Smooth muscle cell of the brain vasculature (primary cell): ENCODE results near the gene ARFGEF2.
"Not testable (repeated sequence)": the region's sequence is repeated elsewhere in the genome, so short reads cannot be mapped to it uniquely, and the experiment has no call there.

Experiments
- DNase-seq: peaks from one replicate; pipeline ENCODE4 v3.0.0-alpha.2; 2012; ENCODE audit warnings: low read depth, low spot score

ARFGEF2 gene

DNA sequence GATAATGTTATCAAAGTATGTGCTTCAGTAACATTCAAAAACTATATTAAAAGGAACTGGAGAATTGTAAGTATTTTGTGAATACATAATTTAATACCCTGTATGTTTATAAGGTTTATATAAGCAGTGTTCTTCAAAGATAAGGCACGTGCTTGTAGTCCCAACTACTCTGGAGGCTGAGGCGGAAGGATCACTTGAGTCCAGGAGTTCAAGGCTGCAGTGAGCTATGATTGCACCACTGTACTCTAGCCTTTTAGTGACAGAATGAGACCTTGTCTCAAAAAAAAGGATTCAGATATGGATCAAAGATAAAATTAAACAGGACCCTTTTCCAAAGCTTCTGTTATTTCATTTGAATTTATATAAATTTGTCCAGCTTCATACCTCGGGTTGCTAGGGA, 141.8 kb downstream of the ARFGEF2 start:
- no peak for DNase-seq

DNA sequence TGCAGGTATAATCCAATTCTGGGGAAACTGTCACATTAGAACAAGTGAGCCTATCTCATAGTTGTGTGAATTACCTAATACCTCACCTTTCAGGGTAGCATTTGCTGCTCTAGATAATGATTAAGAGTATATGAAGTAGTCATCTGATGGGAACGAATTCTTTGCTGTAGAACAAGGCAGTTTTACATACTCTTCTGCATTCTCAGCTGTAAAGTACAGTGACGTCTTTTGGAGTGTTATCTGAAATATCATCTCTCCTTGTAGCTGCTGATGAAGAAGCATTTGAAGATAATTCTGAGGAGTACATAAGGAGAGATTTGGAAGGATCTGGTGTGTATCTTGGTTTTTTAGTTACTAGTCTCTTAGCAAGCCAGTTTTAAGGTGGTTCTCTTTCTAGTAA, 153.0 kb downstream of the ARFGEF2 start:
- DNase-seq = no peak

DNA sequence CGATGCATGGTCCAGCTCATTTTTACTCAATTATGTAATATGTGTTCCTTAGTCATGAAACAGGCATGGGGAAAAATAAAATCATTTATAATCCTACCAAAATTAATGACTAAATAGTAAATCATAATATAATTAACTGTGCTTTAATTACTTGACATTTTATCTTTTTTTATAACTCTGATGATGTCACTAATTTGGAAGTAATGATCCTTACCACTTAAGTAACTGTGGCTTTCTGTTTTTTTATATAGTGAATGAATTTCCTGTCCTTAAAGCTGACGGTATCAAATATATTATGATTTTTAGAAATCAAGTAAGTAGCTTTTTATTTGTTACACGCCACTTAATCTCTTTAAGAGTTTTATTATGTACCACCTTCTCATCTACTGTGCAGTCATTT, 156.8 kb downstream of the ARFGEF2 start:
- no peak for DNase-seq

DNA sequence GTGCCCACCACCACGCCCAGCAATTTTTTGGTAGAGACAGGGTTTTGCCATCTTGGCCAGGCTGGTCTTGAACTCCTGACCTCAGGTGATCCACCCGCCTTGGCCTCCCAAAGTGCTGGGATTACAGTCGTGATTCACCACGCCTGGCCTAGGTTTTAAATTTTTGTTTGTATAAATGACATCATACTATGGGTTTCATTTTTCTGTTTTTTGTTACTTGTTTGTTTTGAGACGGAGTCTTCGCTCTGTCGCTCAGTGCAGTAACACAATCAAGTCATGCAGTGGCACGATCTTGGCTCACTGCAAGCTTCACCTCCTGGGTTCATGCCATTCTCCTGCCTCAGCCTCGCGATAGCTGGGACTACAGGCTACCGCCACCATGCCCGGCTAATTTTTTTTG, 160.8 kb downstream of the ARFGEF2 start:
- not testable (repeated sequence) for DNase-seq
